SK-N-SH (cell line): ENCODE results near the gene EPHA6.

Experiments
- CHD2 ChIP-seq: fragments of 150-350 bp; IDR thresholded peaks from 2 replicates; pipeline ENCODE4 v1.6.1; 2018; ENCODE audit warnings: low read length; ENCODE audit not compliant: partially characterized antibody
- ELF1 ChIP-seq: IDR thresholded peaks from 2 replicates; pipeline ENCODE4 v1.4.0; 2012
- EZH2phosphoT487 ChIP-seq: fragments of 200-600 bp; sonication (generic); IDR thresholded peaks from 2 replicates; pipeline ENCODE4 v1.6.1; 2017; ENCODE audit warnings: low read depth, mixed run types, mild to moderate bottlenecking, antibody characterized with exemption, moderate library complexity, borderline replicate concordance
- FOXJ3 ChIP-seq: sonication (generic); formaldehyde crosslinking; IDR thresholded peaks from 2 replicates; pipeline ENCODE4 v1.5.1; 2020; ENCODE audit warnings: mild to moderate bottlenecking, missing genetic modification reagents
- GABPA ChIP-seq: IDR thresholded peaks from 2 replicates; pipeline ENCODE4 v1.4.0; 2012; ENCODE audit warnings: low read depth, mild to moderate bottlenecking
- MXI1 ChIP-seq: IDR thresholded peaks from 2 replicates; pipeline ENCODE4 v1.6.1; 2012; ENCODE audit warnings: mild to moderate bottlenecking, low read depth, low read length, improper control_type of control experiment
- NRF1 ChIP-seq: IDR thresholded peaks from 2 replicates; pipeline ENCODE4 v1.6.1; 2012; ENCODE audit warnings: low read depth, mild to moderate bottlenecking, low read length
- POLR2AphosphoS5 ChIP-seq: IDR thresholded peaks from 2 replicates; pipeline ENCODE4 v1.6.1; 2012; ENCODE audit warnings: low read depth, low read length
- SMC3 ChIP-seq: IDR thresholded peaks from 2 replicates; pipeline ENCODE4 v1.6.1; 2012; ENCODE audit warnings: low read depth, low read length, improper control_type of control experiment
- TAF1 ChIP-seq: IDR thresholded peaks from 2 replicates; pipeline ENCODE4 v1.6.1; 2012; ENCODE audit warnings: low read depth, mild to moderate bottlenecking, low read length, moderate library complexity, borderline replicate concordance
- TEAD4 ChIP-seq: IDR thresholded peaks from 2 replicates; pipeline ENCODE4 v1.4.0; 2012; ENCODE audit warnings: mild to moderate bottlenecking, borderline replicate concordance; ENCODE audit not compliant: insufficient read depth
- TF ChIP-seq, protein P1 (sequence below): fragments of 200-600 bp; sonication (generic); IDR thresholded peaks from 2 replicates; pipeline ENCODE4 v1.6.1; 2017; ENCODE audit warnings: antibody characterized with exemption, mild to moderate bottlenecking, moderate library complexity
- TF ChIP-seq, protein P2 (sequence below): IDR thresholded peaks from 2 replicates; pipeline ENCODE4 v1.4.0; 2012; ENCODE audit warnings: low read depth
- TF ChIP-seq, protein P3 (sequence below): IDR thresholded peaks from 2 replicates; pipeline ENCODE4 v1.6.1; 2012; ENCODE audit warnings: mild to moderate bottlenecking, low read depth, low read length, moderate library complexity

DNA sequence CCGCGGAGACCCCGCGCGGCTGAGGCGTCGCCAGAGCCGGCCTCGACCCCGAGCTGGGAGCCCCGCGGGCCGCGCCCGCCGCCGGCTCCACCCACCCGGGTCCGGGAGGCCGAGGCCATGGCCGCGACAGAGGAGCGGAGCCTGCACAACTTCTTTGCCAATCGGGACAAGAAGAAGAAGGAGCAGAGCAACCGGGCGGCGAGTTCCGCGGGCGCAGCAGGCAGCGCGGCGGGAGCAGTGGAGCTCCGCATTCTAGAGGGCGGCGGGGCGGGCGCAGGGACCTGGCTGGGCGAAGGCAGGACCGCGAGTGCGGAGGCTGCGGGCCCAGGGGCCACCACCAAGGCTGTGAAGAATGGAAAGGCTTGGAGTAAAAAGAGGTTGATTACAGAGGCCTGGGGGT is 37.6 kb upstream of the EPHA6 start:
- TF ChIP-seq FOXJ3 (no peak), CHD2 (no peak), NRF1 (no peak), MXI1 (no peak), GABPA (no peak), POLR2AphosphoS5 (no peak), EZH2phosphoT487 (no peak), TEAD4 (no peak), SMC3 (no peak), TAF1 (no peak), ELF1 (no peak)
- TF ChIP-seq, protein P1, sequence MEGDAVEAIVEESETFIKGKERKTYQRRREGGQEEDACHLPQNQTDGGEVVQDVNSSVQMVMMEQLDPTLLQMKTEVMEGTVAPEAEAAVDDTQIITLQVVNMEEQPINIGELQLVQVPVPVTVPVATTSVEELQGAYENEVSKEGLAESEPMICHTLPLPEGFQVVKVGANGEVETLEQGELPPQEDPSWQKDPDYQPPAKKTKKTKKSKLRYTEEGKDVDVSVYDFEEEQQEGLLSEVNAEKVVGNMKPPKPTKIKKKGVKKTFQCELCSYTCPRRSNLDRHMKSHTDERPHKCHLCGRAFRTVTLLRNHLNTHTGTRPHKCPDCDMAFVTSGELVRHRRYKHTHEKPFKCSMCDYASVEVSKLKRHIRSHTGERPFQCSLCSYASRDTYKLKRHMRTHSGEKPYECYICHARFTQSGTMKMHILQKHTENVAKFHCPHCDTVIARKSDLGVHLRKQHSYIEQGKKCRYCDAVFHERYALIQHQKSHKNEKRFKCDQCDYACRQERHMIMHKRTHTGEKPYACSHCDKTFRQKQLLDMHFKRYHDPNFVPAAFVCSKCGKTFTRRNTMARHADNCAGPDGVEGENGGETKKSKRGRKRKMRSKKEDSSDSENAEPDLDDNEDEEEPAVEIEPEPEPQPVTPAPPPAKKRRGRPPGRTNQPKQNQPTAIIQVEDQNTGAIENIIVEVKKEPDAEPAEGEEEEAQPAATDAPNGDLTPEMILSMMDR: no peak
- TF ChIP-seq, protein P2, sequence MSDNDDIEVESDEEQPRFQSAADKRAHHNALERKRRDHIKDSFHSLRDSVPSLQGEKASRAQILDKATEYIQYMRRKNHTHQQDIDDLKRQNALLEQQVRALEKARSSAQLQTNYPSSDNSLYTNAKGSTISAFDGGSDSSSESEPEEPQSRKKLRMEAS: no peak
- TF ChIP-seq, protein P3, sequence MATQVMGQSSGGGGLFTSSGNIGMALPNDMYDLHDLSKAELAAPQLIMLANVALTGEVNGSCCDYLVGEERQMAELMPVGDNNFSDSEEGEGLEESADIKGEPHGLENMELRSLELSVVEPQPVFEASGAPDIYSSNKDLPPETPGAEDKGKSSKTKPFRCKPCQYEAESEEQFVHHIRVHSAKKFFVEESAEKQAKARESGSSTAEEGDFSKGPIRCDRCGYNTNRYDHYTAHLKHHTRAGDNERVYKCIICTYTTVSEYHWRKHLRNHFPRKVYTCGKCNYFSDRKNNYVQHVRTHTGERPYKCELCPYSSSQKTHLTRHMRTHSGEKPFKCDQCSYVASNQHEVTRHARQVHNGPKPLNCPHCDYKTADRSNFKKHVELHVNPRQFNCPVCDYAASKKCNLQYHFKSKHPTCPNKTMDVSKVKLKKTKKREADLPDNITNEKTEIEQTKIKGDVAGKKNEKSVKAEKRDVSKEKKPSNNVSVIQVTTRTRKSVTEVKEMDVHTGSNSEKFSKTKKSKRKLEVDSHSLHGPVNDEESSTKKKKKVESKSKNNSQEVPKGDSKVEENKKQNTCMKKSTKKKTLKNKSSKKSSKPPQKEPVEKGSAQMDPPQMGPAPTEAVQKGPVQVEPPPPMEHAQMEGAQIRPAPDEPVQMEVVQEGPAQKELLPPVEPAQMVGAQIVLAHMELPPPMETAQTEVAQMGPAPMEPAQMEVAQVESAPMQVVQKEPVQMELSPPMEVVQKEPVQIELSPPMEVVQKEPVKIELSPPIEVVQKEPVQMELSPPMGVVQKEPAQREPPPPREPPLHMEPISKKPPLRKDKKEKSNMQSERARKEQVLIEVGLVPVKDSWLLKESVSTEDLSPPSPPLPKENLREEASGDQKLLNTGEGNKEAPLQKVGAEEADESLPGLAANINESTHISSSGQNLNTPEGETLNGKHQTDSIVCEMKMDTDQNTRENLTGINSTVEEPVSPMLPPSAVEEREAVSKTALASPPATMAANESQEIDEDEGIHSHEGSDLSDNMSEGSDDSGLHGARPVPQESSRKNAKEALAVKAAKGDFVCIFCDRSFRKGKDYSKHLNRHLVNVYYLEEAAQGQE: no peak
